Omental fat pad (tissue), 4 donors: ENCODE data around the gene ELFN1. TPM values are rescaled to one million over a fixed set of nuclear protein-coding genes. Genes with fewer than 3 reads are reported as not detected.
"Not testable (repeated sequence)": the region's sequence is repeated elsewhere in the genome, so short reads cannot be mapped to it uniquely, and the experiment has no call there.

Experiments
- ATAC-seq: fragments of 150-250 bp; one replicate; pipeline ENCODE4 v1.9.1; 2016; ENCODE audit warnings: mild to moderate bottlenecking, moderate library complexity; ENCODE audit not compliant: low FRiP score
- DNase-seq: peaks from one replicate; pipeline ENCODE4 v3.0.0-alpha.2; 2019; ENCODE audit warnings: low spot score
- total RNA-seq, 4 donors: library from RNA; depleted of rRNA; stranded (reverse); fragments of >200 nt; gene quantifications; one replicate each; pipeline ENCODE4 v1.1.0, GENCODE V29; 2016
- TF ChIP-seq, protein P1 (sequence below), 3 donors: fragments of 450-650 bp; IDR thresholded peaks; one replicate each; pipeline ENCODE4 v1.5.1; 2016 to 2017; ENCODE audit warnings: antibody characterized with exemption in 3 of 3, mild to moderate bottlenecking in 3 of 3, moderate library complexity in 2 of 3

Gene ELFN1
- total RNA-seq, 4 donors from 2014 or later: 3.8 to 6.0 (median 4.1) TPM

DNA sequence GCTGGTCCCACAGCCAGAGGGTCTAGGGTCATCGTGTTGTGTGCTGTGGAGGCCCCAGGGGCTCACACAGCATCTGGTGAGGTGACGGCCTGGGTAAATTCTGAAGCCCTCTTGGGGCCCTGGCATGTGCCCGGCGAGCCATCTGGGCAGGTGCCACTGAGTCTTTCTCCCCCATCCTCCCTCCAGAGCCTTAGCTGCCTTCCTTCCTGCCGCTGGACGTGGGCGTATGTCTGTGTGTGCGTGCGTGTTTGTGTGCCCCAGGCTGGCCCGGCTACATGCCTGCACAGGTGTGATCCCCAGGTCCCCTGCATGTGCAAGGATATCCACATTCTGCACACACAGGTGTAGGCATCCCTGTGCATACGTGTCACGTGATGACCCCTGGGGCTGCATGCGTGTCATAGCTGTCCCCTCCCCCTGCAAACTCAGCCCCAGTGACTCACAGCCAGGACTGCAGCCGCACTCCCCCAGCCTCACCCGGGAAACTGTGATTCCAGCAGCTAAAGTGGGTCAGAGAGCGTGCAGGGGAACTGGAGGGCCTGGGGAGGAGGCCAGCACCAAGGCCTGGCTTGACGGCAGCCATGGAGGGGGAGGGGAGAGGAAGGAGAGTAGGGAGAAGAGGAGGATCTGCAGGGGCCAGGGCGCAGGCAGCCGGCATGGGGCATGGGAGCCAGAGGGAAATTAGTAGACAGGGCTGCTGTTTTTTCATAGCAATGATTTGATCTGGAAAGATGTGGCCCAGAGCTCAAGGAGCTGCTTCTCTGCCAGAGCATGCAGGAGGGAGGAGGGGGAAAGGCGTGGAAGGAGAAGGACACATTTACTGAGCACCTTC, 46.4 kb downstream of the ELFN1 start:
- DNase-seq (no peak), ATAC-seq (peak; percentile 63)
- TF ChIP-seq, protein P1, sequence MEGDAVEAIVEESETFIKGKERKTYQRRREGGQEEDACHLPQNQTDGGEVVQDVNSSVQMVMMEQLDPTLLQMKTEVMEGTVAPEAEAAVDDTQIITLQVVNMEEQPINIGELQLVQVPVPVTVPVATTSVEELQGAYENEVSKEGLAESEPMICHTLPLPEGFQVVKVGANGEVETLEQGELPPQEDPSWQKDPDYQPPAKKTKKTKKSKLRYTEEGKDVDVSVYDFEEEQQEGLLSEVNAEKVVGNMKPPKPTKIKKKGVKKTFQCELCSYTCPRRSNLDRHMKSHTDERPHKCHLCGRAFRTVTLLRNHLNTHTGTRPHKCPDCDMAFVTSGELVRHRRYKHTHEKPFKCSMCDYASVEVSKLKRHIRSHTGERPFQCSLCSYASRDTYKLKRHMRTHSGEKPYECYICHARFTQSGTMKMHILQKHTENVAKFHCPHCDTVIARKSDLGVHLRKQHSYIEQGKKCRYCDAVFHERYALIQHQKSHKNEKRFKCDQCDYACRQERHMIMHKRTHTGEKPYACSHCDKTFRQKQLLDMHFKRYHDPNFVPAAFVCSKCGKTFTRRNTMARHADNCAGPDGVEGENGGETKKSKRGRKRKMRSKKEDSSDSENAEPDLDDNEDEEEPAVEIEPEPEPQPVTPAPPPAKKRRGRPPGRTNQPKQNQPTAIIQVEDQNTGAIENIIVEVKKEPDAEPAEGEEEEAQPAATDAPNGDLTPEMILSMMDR (IDR thresholded peaks at IDR 0.05): no peak

DNA sequence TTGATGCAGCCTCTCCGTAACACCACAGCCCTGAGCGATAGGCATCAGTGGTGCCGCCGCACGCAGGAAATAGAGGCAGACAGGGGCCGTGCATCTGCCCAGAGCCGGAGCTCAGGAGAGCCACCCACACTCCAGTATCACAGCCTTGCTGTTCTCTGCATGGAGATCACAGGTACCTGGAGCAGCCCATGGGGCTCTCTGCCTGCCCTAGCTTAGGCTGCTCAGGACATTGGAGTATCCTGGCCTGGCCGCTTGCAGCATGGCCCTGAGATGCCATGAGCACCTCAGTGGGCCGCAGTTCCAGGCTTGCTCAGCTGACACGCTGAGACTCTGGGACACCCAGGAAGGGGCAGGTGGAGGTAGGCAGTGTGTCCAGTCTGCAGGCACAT, 47.0 kb downstream of the ELFN1 start:
- no peak for ATAC-seq
- TF ChIP-seq, protein P1 (IDR thresholded peaks at IDR 0.05): no peak

DNA sequence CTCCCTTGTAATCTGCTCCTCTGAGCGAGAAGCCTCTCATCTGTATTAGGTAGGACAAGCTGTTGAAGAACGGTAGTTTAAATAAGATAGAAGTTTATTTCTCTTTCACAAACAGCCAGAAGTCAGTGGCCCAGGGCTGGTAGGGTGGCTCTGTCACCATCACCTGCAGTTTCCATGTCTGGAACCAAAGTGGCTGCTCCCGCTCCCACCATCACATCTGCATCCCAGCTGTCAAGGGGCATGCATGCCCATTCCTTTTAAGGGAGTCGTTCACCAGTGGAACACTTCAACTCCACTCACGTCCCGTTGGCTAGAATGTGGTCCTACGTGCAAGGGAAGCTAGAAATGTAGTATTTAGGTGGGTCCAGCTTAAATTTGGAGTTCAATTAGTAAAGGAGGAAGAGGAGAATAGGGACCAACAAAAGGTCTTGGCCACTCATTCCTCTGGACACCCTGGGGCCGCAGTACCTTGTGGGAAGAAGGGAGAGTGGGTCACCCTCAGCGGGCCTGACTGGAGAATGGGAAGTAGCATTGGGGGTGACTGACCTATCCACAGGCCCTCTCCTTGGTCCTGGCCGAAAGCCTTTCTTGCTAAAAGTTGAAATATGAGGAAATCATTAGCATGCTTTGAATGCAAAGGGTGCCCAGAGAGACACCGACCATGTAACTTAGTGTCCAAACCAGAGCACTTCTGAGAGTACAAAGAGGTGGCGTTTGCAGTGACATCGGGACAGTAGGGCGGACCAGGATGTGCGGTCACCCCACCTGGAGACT, 48.0 kb downstream of the ELFN1 start:
- ATAC-seq (no peak), DNase-seq (no peak)

More for the DNA sequence above, 47.0 kb downstream of the ELFN1 start:
- DNase-seq: no peak

DNA sequence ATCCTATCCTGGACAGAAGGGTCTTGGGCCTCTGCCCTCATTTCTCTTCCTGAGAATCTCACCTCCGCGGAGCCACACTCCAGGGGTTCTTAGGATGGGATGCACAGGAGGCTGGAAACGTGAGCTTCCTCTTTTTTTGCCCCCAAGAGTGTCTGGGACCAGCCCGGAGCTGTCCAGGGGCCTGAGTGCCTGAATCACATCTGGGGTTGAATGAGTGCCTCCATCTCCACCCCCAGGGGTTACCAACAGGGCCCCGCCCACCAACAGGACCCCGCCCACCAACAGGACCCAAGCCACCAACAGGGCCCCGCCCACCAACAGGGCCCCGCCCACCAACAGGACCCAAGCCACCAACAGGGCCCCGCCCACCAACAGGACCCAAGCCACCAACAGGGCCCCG, 48.8 kb downstream of the ELFN1 start:
- not testable (repeated sequence) for DNase-seq, ATAC-seq

More for the DNA sequence above, 48.0 kb downstream of the ELFN1 start:
- TF ChIP-seq, protein P1 (IDR thresholded peaks at IDR 0.05): no peak

DNA sequence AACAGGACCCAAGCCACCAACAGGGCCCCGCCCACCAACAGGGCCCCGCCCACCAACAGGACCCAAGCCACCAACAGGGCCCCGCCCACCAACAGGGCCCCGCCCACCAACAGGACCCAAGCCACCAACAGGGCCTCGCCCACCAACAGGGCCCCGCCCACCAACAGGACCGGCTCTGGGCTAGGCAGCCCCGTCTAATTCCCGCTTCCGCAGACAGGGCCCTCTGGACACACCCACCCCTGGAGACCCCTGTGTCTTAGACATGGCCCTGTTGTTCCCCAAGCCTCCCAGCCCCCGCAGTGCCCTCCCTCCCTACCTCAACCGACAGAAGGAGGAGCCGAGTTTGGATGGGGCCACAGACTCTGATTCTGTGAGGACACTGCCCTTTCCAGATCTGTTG, 49.2 kb downstream of the ELFN1 start:
- not testable (repeated sequence) for ATAC-seq, DNase-seq

DNA sequence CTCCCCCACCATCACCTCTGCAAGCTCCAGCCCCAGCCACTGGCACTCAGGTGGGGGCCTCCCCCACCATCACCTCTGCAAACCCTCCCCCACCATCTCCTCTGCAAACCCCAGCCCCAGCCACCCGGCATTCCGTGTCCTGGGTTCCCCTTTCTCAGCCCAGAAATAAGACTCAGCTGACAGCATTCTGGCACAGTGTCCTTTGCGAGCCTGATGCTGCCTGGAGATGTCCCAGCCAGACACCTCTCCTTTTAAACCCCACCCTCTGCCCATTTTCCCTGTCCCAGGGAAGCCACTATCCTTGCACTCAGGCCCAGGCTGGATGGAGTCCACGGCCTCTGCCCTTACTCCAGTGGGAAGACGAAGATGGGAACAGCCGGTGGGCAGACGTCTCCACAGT, 49.8 kb downstream of the ELFN1 start:
- DNase-seq (no peak), ATAC-seq (no peak)
- TF ChIP-seq, protein P1 (IDR thresholded peaks at IDR 0.05): no peak

DNA sequence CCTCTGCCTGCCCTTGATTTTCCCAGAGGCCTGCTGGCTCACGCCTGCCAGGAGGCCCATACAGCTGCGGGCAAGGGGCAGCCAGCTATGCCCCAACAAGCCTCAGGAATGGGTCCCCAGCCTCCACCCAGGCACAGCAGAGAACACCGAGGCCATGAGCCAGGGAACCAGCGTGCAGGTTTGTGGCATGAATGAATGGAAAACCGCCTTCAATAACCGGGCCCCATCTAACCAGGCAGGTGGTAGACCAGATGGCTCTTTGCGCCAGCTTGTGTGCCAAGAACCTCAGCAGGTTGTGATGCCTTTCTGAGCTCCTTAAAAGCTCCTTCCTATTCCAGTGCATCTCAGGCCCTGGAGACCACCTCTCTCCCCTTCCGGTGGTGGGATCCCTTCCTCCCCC, 50.2 kb downstream of the ELFN1 start:
- ATAC-seq: no peak
- DNase-seq: no peak
- TF ChIP-seq, protein P1 (IDR thresholded peaks at IDR 0.05): no peak
